Urothelium cell line (cell line): ENCODE results near the gene CACNA1I.
A peak's percentile ranks its signal among the peaks of the same experiment; 100 is the strongest.
"Not testable (repeated sequence)": the region's sequence is repeated elsewhere in the genome, so short reads cannot be mapped to it uniquely, and the experiment has no call there.

ENCODE experiments used
- DNase-seq: peaks from one replicate; pipeline ENCODE4 v3.0.0; 2011; ENCODE audit warnings: low spot score, mixed read lengths
- FAIRE-seq: peaks from 2 replicates; lab custom pipeline; 2011; peaks lifted over from hg19 to GRCh38; lab: Jason Lieb, UNC

CACNA1I gene

GRCh38 chr22:39570665-39571064, at the start of gene CACNA1I:
CACNA1I (plus strand) TSS chr22:39570753; CDS start chr22:39570753, 0 bp downstream.
- FAIRE-seq: no peak
- no peak for DNase-seq

GRCh38 chr22:39521106-39521885, 49.3 kb upstream of the CACNA1I start:
- FAIRE-seq: peak; percentile 17
- DNase-seq: not testable (repeated sequence)

GRCh38 chr22:39522091-39522490, 48.5 kb upstream of the CACNA1I start:
- not testable (repeated sequence) for FAIRE-seq, DNase-seq

GRCh38 chr22:39522567-39523300, 47.8 kb upstream of the CACNA1I start:
- DNase-seq: no peak
- no peak for FAIRE-seq

- no peak for DNase-seq
- no peak for FAIRE-seq
These were observed 46.3 kb upstream of the CACNA1I start for GRCh38 chr22:39524089-39524752.

- DNase-seq: no peak
- no peak for FAIRE-seq
These were observed 45.5 kb upstream of the CACNA1I start for GRCh38 chr22:39524753-39525657.

- no peak for DNase-seq
- no peak for FAIRE-seq
These were observed 44.9 kb upstream of the CACNA1I start for GRCh38 chr22:39525658-39525975.

GRCh38 chr22:39526736-39527171, 43.8 kb upstream of the CACNA1I start:
- no peak for DNase-seq
- FAIRE-seq: no peak

GRCh38 chr22:39527481-39527961, 43.0 kb upstream of the CACNA1I start:
- FAIRE-seq (peak; percentile 37), DNase-seq (no peak)

- no peak for DNase-seq
- FAIRE-seq: no peak
These were observed 42.4 kb upstream of the CACNA1I start for GRCh38 chr22:39528080-39528661.

- DNase-seq (peak; percentile 89), FAIRE-seq (peak; percentile 67)
These were observed 41.7 kb upstream of the CACNA1I start for GRCh38 chr22:39528681-39529486.

GRCh38 chr22:39529487-39529851, 41.1 kb upstream of the CACNA1I start:
- DNase-seq: no peak
- no peak for FAIRE-seq

- no peak for DNase-seq
- FAIRE-seq: no peak
These were observed 40.4 kb upstream of the CACNA1I start for GRCh38 chr22:39530116-39530515.

- FAIRE-seq (no peak), DNase-seq (peak; percentile 40)
These were observed 39.7 kb upstream of the CACNA1I start for GRCh38 chr22:39530692-39531331.

GRCh38 chr22:39532215-39533073, 38.1 kb upstream of the CACNA1I start, which contains the start of gene RPS19BP1:
RPS19BP1 (minus strand) TSS chr22:39532748; CDS start chr22:39532738, 10 bp downstream.
- peak; percentile 98 for FAIRE-seq
- DNase-seq: peak; percentile 98

GRCh38 chr22:39534092-39534506, 36.5 kb upstream of the CACNA1I start:
- DNase-seq (no peak), FAIRE-seq (peak; percentile 79)

- peak; percentile 94 for FAIRE-seq
These were observed 35.8 kb upstream of the CACNA1I start for GRCh38 chr22:39534591-39535356.

More at GRCh38 chr22:39534591-39535356, 35.8 kb upstream of the CACNA1I start:
- peak; percentile 87 for DNase-seq
